NCI-H82 (cell line): ENCODE results near the gene CACNA1C.

Experiments used
- DNase-seq: peaks from one replicate; lab custom pipeline; 2025; lab: John Stamatoyannopoulos, UW

CACNA1C gene

GRCh38 chr12:2283480-2283879, 230.7 kb downstream of the CACNA1C start:
- DNase-seq = no peak

- no peak for DNase-seq
Observed at GRCh38 chr12:2283916-2284315, 231.1 kb downstream of the CACNA1C start.

DNA sequence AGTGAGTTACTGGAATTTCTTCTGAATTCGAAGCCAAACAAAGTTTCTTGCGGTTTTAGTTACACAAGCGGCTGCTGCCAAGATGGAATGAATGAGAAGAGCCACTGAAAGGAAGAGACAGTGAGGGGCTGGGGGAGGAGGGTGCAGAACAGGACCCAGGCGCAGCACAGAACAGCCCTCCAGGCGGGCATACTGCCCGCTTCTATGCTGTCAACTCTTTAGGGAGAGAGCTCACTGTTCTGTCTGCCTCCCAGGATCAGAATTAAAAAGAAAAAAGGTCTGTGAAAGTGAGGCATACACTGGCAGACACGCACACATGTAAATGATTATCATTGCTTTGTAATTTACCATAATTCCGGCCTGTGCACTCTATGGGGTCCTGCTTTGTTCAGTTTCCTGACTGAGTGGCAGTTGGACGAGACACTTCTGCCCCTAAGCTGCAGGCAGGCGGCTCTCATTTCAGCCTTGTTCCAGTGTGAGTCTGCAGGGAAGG, 231.6 kb downstream of the CACNA1C start:
- no peak for DNase-seq

DNA sequence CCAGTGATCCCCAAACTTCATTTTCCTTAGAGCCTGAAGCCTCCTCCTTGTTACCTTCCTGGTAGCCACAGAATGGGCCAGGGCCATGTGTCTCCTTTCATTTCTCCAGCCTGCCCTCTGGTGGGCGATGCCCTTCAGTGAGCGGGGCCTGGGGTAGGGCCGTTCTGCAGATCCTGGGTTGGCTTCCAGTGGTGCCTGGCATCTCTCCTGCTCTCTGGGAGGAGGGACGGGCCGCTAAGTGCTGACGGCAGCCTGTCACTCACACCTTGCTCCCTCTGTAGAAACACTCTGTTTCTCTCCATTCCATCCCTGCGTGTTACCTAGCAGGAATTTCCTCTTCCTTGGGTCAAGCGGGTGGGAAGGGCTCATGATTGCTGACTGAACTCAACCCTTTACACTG, 232.1 kb downstream of the CACNA1C start:
- peak; percentile 91 for DNase-seq

- no peak for DNase-seq
Observed at GRCh38 chr12:2285462-2285861, 232.7 kb downstream of the CACNA1C start.

DNA sequence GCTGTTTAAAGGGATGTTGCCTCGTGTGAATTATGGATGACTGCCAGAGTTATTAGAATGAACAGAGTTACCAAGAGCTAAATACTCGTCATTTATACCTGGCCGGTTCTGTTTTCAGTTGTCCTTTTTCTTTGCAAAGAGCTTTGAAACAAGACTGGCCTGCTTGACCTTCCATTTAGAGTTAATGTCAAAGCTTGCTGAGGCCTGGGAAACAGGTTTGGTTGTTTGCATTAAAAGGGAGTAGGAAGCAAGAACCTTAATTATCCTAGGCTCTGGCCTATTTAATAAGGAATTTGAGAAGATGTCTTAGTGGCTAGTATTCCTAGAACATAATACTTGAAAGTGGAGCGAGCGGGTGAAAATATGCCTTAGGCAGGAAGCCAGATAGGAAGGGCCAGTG, 233.3 kb downstream of the CACNA1C start:
- no peak for DNase-seq

DNA sequence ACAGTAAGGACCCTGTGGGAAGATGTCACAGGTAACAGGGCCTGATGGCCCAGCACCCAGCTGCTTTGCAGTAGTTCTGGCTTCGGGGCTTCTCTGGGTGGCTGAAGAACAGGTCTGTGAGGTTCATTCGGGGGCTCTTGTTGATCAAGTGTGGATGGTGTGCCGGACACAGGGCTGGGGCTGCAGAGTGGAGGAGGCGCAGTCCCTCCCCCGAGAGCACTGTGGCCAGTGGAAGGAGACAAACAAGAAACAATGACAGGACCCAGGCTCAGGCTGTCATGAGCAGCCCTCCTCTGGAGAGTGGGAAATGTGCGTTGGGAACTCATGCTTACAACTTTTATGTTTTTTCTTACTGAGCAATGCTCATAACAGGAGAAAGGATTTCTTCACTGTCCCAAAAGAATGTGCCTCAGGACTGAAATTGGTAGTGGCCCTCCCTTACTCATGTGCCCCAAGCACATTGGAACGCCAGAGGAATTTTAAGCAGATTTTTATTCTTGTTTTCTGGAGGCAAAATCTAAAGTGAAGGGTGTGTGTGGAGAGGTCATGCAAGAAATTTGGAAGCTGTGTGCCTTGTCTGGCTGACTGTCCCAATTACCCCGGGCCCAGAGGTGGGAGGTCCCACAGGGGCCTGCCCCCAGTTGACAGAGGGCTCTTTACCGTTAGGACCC, 233.8 kb downstream of the CACNA1C start:
- no peak for DNase-seq

- no peak for DNase-seq
Observed at GRCh38 chr12:2287151-2287550, 234.4 kb downstream of the CACNA1C start.

DNA sequence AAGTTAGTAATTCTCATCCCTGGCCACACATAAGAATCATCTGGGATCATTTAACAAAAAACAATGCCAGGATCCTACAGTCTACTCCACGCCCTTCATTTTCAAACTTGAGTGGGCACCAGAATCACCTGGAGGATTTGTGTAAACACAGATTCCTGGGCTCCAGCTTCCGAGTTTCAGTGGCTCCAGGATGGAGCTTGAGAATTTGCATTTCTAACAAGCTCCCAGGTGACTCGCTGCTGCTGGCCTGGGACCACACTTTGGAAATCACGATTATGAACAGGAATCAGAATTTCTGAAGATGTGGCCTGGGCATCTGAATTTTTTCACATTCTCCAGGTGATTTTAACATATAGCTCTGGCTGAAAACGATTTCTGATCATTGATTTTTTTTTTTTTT, 234.8 kb downstream of the CACNA1C start:
- DNase-seq = no peak

- DNase-seq = no peak
Observed at GRCh38 chr12:2288001-2288400, 235.2 kb downstream of the CACNA1C start.

- DNase-seq = no peak
Observed at GRCh38 chr12:2288471-2288870, 235.7 kb downstream of the CACNA1C start.

DNA sequence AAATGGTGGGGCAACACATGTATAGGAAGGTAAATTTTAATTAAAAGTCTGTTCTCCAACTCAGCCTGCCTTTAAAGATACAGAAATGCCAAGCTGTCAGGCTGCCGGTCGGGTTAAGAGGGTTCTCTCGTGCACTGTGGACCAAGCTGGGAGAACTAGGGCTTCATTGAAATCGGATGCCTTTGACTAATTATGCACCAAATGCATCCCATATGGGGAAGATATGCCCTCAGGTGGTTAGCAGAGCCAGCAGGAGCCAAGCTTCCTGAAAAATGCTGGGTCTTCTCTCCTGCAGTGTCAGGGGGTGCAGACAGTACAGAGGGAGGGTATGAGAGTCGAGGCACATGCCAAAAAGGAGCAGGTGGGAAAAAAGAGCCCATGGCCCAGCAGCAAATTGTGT, 236.1 kb downstream of the CACNA1C start:
- DNase-seq = no peak

GRCh38 chr12:2289525-2289924, 236.7 kb downstream of the CACNA1C start:
- DNase-seq = no peak

DNA sequence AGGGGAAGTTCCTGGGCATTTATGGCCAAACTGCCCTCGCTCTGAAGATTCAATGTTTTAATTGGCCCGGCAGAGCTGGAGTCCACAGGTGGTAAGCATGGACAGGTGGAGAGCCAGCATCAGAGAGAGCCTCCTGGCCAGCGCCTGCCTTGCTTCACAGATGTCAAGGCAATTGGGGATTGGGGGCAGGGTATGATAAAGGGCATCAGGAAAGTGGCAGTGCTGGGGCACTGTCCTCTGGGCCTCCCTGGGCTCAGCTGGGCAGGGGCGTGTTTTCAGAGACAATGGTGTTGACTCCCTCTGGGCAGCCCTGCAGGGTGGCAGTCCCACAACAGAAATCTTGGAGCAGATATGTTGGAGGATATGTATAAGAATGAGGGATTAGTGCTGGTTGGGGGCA, 237.3 kb downstream of the CACNA1C start:
- DNase-seq = no peak

DNA sequence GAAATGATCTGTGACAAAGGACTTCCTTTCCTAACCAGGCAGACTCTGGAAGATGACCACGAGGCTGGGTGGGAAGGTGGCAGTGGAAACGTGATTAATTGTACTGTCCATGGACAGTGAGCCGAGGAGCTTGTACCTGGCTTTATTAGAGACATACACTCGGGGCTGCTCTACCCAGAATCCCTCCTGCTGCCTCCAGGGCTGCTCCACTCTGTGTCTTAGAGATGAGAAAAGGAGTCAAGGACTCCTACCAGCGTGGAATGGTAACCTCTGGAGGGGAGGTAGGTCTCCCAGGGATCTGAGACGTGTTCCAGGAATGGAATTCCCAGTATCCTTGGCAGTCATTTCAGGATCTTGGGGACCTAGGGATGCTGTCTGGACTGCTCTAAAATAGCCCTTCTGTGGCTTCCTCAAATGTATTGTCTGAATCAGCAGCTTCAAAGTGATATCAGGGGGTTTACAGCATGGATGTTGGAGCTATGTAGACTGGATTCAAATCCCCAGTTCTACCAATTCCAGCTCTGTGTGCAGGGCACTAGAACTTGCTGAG, 237.8 kb downstream of the CACNA1C start:
- no peak for DNase-seq

- peak; percentile 68 for DNase-seq
Observed at GRCh38 chr12:2291182-2291832, 238.5 kb downstream of the CACNA1C start.

GRCh38 chr12:2291947-2292346, 239.2 kb downstream of the CACNA1C start:
- no peak for DNase-seq

GRCh38 chr12:2292560-2292959, 239.8 kb downstream of the CACNA1C start:
- no peak for DNase-seq

DNA sequence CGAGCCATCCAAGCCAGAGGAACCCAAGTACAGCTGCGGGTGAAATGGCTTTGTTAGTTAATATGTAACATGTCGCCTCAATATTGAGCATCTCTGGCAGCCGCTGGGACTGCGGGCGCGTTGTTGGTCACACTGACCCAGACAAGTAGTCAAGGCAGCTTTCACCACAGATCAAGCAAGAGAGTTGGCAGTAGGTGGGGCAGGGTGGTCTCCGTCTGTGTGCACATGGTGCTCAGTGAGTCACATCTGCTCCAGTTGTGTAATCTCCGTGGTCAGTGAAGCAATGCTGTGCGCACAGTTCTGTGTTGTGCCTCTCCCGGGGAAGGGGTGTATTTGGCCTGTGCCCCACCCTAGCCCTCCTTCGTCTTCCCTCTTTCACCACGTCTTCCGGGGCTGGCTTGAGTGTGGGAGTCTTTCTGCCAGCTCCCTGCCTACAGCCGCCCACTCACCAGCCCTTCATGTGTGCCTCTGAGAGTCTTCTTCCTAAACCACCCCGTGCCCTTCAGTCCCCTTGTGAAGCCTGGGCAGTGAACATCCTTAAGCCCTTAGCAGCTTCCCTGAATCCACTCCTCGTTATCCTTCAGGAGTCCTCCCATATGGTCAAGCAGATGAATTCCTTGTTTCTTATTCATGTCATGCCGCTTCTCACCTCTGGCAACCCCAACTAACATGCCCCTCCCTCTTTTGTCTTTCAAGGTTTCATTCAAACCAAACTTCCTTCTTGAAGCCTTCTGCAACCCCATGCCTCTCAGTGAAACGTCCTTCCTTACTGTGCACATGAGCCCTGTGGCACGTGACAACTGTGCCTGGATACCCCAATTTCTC, 242.1 kb downstream of the CACNA1C start:
- no peak for DNase-seq

- no peak for DNase-seq
Observed at GRCh38 chr12:2295941-2296461, 243.2 kb downstream of the CACNA1C start.

DNA sequence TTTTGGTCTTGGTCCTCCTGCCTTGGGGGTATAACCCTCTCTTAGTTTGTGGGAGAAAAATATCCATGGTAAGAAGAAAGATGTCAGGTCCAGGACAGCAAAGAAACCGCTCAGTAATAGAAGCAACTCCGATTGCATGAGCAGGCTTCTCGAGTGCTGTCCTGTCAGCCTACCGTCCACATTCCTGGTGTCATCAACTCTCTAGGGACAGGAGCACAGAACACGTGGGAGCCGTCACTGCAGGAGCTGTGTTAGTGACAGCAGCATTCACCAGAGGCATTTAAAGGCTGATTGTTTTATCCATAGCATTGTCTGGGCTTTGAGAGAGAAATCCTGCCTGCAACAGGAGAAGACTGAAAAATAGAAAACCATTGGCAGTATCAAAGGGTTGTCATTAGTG, 244.2 kb downstream of the CACNA1C start:
- DNase-seq = no peak

GRCh38 chr12:2297658-2298057, 244.9 kb downstream of the CACNA1C start:
- no peak for DNase-seq
